Measurements from ENCODE around the gene DCUN1D1. TPM values are rescaled to one million over a fixed set of nuclear protein-coding genes. Genes with fewer than 3 reads are reported as not detected.

Gene DCUN1D1
- total RNA-seq, 1 donor from 2014 or later, result 53.5 TPM

DNA sequence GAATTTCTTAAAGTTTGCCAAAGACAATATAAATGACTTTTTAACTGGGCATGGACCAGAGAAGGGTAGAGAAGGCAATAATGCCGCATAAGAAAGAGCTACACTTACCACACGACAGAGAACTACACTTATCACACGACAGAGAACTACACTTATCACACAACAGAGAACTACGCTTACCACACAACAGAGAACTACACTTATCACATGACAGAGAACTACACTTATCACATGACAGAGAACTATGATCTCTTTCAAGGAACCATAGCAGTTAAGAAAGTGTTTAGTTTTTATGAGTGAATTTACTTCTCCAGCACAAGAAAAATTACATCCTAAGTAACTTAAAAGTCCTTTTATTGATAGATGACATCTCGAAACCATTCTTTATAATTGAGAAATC is 32.0 kb downstream of the DCUN1D1 start:
- no peaks in the 10 kb centered on the region for H3K27me3 Mint-ChIP-seq (ENCODE audit: low read depth)
- peaks cover 32% of the 10 kb centered on the region for H3K36me3 Mint-ChIP-seq (ENCODE audit: low read depth)
- TF ChIP-seq, protein P1, sequence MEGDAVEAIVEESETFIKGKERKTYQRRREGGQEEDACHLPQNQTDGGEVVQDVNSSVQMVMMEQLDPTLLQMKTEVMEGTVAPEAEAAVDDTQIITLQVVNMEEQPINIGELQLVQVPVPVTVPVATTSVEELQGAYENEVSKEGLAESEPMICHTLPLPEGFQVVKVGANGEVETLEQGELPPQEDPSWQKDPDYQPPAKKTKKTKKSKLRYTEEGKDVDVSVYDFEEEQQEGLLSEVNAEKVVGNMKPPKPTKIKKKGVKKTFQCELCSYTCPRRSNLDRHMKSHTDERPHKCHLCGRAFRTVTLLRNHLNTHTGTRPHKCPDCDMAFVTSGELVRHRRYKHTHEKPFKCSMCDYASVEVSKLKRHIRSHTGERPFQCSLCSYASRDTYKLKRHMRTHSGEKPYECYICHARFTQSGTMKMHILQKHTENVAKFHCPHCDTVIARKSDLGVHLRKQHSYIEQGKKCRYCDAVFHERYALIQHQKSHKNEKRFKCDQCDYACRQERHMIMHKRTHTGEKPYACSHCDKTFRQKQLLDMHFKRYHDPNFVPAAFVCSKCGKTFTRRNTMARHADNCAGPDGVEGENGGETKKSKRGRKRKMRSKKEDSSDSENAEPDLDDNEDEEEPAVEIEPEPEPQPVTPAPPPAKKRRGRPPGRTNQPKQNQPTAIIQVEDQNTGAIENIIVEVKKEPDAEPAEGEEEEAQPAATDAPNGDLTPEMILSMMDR (IDR thresholded peaks at IDR 0.05), result no peak
- no peaks in the 10 kb centered on the region for H3K4me1 Mint-ChIP-seq (ENCODE audit: low read depth)
- no peak overlapping the region for H3K4me3 Mint-ChIP-seq (ENCODE audit: unreplicated experiment)
- H3K27ac Mint-ChIP-seq (ENCODE audit: unreplicated experiment), result no peak overlapping the region
- no peaks in the 10 kb centered on the region for H3K9me3 Mint-ChIP-seq (ENCODE audit: low read depth)
- DNase-seq (ENCODE audit: low spot score), result no peak

DNA sequence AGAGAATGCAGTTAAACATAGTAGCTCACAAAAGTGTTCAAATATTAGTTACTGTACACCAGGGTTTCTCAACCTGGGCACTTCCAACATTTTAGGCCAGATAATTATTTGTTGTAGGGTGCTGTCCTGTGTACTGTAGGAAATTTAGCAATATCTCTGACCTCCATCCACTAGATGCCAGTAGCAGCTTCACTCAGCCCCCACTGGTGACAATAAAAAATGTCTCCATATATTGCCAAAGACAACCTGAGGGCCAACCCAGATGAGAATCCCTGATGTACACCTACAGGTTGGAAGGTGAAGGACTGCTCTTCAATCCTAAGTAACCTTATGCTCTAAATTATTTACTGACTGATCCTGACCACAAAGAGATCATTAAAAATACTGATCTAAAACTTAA is 32.5 kb downstream of the DCUN1D1 start:
- TF ChIP-seq, protein P1 (IDR thresholded peaks at IDR 0.05), result peak; percentile 34
- no peak overlapping the region for H3K27ac Mint-ChIP-seq (ENCODE audit: unreplicated experiment)
- no peak for DNase-seq (ENCODE audit: low spot score)
- no peaks in the 10 kb centered on the region for H3K4me1 Mint-ChIP-seq (ENCODE audit: low read depth)
- no peaks in the 10 kb centered on the region for H3K27me3 Mint-ChIP-seq (ENCODE audit: low read depth)
- peaks cover 32% of the 10 kb centered on the region for H3K36me3 Mint-ChIP-seq (ENCODE audit: low read depth)
- H3K9me3 Mint-ChIP-seq (ENCODE audit: low read depth), result no peaks in the 10 kb centered on the region
- H3K4me3 Mint-ChIP-seq (ENCODE audit: unreplicated experiment), result no peak overlapping the region

DNA sequence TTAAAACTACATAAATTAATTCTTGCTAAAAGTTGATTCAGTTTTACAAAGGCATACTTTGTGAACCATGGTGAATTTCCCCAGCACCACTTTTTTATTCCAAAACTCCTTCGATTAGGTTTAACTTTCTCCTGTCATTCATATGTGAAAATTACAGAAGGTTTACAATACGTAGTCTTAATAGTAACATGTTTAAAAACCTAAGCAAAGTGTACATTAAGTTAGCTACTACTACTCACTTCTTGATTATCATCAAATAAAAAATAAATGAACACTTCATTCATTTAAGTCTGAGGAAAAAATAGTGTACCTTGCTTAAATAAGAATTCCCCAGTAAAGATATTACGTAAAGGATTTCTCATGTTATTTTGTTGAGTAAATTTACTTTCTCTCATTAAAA is 38.6 kb downstream of the DCUN1D1 start:
- TF ChIP-seq, protein P1 (IDR thresholded peaks at IDR 0.05), result no peak

DNA sequence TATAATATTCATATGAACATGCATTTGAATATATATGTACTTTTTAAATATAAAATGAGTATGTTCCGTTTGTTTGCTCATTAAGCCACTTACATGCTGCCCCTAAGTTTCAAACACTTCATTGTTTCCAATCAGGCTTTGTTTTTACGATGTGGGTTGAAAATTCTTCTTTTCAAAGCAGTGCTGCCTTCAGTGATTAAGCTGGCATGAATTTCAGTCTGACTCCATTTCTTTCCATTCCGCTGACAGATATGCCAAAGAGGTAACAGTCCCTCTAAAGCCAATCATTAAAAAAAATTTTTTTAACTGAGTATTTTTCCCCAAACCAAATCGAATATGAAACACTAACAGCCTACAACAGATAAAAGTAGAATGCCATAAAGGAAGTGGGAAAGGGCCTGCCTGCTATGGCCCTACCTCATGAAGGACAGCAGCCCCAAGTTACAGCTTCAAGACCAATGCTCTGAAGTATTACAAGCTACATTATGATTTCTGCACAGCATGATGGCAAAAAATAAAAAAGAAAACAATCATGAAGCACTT is 40.0 kb downstream of the DCUN1D1 start:
- DNase-seq (ENCODE audit: low spot score), result no peak
- H3K27ac Mint-ChIP-seq (ENCODE audit: unreplicated experiment), result no peak overlapping the region

More for the DNA sequence above, 38.6 kb downstream of the DCUN1D1 start:
- Mint-ChIP-seq H3K36me3 (ENCODE audit: low read depth) (peaks cover 18% of the 10 kb centered on the region), H3K4me1 (ENCODE audit: low read depth) (no peaks in the 10 kb centered on the region), H3K4me3 (ENCODE audit: unreplicated experiment) (no peak overlapping the region), H3K27ac (ENCODE audit: unreplicated experiment) (no peak overlapping the region), H3K27me3 (ENCODE audit: low read depth) (no peaks in the 10 kb centered on the region), H3K9me3 (ENCODE audit: low read depth) (no peaks in the 10 kb centered on the region)
- DNase-seq (ENCODE audit: low spot score), result no peak

DNA sequence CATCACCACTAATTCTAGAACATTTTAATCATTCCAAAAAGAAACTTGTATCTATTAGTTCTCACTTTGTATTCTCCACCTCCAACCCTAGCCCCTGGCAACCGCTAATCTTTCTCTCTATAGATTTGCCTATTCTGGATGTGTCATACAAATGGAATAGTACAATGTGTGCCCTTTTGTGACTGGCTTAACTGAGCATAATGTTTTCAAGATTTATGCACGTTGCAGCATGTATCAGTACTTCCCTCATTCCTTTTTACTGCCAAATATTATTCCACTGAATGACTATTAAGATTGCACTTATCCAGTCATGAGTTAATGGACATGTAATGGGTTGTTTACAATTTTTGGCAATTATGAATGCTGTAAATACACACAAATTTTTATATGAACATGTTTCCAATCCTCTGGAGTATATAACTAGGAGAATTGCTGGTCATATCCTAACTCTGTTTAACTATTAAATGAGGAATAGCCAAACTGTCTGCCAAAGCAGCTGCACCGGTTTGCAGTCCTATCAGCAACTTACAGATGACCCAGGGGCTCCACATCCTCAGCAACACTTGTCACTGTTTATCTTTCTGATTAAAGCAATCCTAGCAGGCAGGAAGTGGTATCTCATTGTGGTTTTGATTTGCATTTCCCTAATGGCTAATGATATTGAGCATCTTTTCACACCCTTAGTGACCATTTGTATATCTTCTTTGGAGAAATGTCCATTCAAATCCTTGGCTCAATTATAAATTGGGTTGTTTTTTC is 42.9 kb downstream of the DCUN1D1 start:
- no peak overlapping the region for H3K27ac Mint-ChIP-seq (ENCODE audit: unreplicated experiment)
- no peak overlapping the region for H3K4me3 Mint-ChIP-seq (ENCODE audit: unreplicated experiment)
- H3K9me3 Mint-ChIP-seq (ENCODE audit: low read depth), result peaks cover 5% of the 10 kb centered on the region
- no peaks in the 10 kb centered on the region for H3K27me3 Mint-ChIP-seq (ENCODE audit: low read depth)
- no peaks in the 10 kb centered on the region for H3K4me1 Mint-ChIP-seq (ENCODE audit: low read depth)
- TF ChIP-seq, protein P1 (IDR thresholded peaks at IDR 0.05), result no peak
- DNase-seq (ENCODE audit: low spot score), result no peak
- peaks cover 7% of the 10 kb centered on the region for H3K36me3 Mint-ChIP-seq (ENCODE audit: low read depth)

More for the DNA sequence above, 40.0 kb downstream of the DCUN1D1 start:
- H3K27me3 Mint-ChIP-seq (ENCODE audit: low read depth), result no peaks in the 10 kb centered on the region
- H3K4me3 Mint-ChIP-seq (ENCODE audit: unreplicated experiment), result no peak overlapping the region
- H3K9me3 Mint-ChIP-seq (ENCODE audit: low read depth), result no peaks in the 10 kb centered on the region
- H3K4me1 Mint-ChIP-seq (ENCODE audit: low read depth), result no peaks in the 10 kb centered on the region
- TF ChIP-seq, protein P1 (IDR thresholded peaks at IDR 0.05), result no peak
- peaks cover 13% of the 10 kb centered on the region for H3K36me3 Mint-ChIP-seq (ENCODE audit: low read depth)
